ENCODE measurements around the gene ZNF688.

- TF ChIP-seq POLR2AphosphoS5 (IDR thresholded peaks at IDR 0.05; ENCODE audit: borderline replicate concordance, low read depth, low read length) (no peak), EZH2 (IDR thresholded peaks at IDR 0.05) (no peak)
Measured at GRCh38 chr16:30532285-30533145, 39.0 kb downstream of the ZNF688 start.

Measured in SK-N-MC (cell line).